ENCODE results near the gene NEK6.

Gene NEK6

GRCh38 chr9:124298646-124299235, 41.0 kb downstream of the NEK6 start:
- no peak for DNase-seq

- no peak for DNase-seq
Measured at GRCh38 chr9:124299515-124300090, 41.9 kb downstream of the NEK6 start.

GRCh38 chr9:124300312-124300711, 42.6 kb downstream of the NEK6 start:
- DNase-seq = no peak

GRCh38 chr9:124302921-124303320, 45.2 kb downstream of the NEK6 start:
- no peak for DNase-seq

- DNase-seq = no peak
Measured at GRCh38 chr9:124303762-124304161, 46.0 kb downstream of the NEK6 start.

GRCh38 chr9:124304285-124304684, 46.5 kb downstream of the NEK6 start:
- no peak for DNase-seq

- no peak for DNase-seq
Measured at GRCh38 chr9:124306098-124306735, 48.5 kb downstream of the NEK6 start.

GRCh38 chr9:124307379-124308030, 49.8 kb downstream of the NEK6 start:
- no peak for DNase-seq

GRCh38 chr9:124308606-124309491, 51.1 kb downstream of the NEK6 start:
- DNase-seq = no peak

GRCh38 chr9:124309667-124310084, 51.9 kb downstream of the NEK6 start:
- no peak for DNase-seq

GRCh38 chr9:124311283-124311682, 53.5 kb downstream of the NEK6 start:
- no peak for DNase-seq

GRCh38 chr9:124312290-124313265, 54.8 kb downstream of the NEK6 start:
- no peak for DNase-seq

GRCh38 chr9:124313940-124314339, 56.2 kb downstream of the NEK6 start:
- no peak for DNase-seq

GRCh38 chr9:124315882-124316281, 58.1 kb downstream of the NEK6 start:
- no peak for DNase-seq

GRCh38 chr9:124320062-124320973, 62.6 kb downstream of the NEK6 start:
- peak; percentile 19 for DNase-seq

- DNase-seq = no peak
Measured at GRCh38 chr9:124321416-124321815, 63.7 kb downstream of the NEK6 start.

GRCh38 chr9:124321935-124322334, 64.2 kb downstream of the NEK6 start:
- DNase-seq = no peak

GRCh38 chr9:124322618-124323432, 65.1 kb downstream of the NEK6 start:
- DNase-seq = no peak

GRCh38 chr9:124323904-124324303, 66.2 kb downstream of the NEK6 start:
- DNase-seq = no peak

GRCh38 chr9:124325816-124326215, 68.1 kb downstream of the NEK6 start:
- DNase-seq = no peak
